NB4 (cell line): ENCODE data around the gene TEDC1.

Experiments
- MYC ChIP-seq: IDR thresholded peaks from 2 replicates; pipeline ENCODE4 v1.6.1; 2011; ENCODE audit warnings: low read depth, low read length
- TF ChIP-seq, protein P1 (sequence below): IDR thresholded peaks from one replicate; pipeline ENCODE4 v1.5.1; 2012; ENCODE audit warnings: low read depth, low read length

DNA sequence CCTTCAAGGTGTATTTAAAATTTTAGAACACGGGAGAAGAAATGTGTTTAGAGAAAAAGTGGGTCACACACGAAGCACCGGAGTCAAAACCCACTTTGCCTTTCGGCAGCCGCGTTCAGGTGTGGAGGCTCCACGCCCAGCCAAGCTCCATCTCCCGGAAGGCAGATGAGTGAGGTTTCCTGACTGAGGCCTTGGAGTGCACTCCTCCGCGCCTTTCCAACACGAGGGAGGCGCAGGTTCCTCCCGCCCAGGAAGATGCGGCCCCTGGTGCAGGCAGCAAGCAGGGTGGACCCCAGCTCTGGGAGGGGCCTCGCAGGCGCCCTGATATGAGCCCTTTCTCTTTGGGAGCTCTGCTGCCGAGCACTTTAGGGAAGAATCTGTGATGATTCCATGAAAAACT is 48.9 kb upstream of the TEDC1 start:
- TF ChIP-seq, protein P1, sequence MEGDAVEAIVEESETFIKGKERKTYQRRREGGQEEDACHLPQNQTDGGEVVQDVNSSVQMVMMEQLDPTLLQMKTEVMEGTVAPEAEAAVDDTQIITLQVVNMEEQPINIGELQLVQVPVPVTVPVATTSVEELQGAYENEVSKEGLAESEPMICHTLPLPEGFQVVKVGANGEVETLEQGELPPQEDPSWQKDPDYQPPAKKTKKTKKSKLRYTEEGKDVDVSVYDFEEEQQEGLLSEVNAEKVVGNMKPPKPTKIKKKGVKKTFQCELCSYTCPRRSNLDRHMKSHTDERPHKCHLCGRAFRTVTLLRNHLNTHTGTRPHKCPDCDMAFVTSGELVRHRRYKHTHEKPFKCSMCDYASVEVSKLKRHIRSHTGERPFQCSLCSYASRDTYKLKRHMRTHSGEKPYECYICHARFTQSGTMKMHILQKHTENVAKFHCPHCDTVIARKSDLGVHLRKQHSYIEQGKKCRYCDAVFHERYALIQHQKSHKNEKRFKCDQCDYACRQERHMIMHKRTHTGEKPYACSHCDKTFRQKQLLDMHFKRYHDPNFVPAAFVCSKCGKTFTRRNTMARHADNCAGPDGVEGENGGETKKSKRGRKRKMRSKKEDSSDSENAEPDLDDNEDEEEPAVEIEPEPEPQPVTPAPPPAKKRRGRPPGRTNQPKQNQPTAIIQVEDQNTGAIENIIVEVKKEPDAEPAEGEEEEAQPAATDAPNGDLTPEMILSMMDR: no peak
- no peak for TF ChIP-seq MYC
